Measurements from ENCODE around the gene DHRS3.
A peak's percentile ranks its signal among the peaks of the same experiment; 100 is the strongest.

The DHRS3 gene

GRCh38 chr1:12617901-12618660 lies at the start of gene DHRS3:
DHRS3 (minus strand) TSS chr1:12618210; CDS start chr1:12617348, 862 bp downstream.
- no peaks in the 10 kb centered on the region; the same call in 1 of the 2 replicates for H3K27me3 ChIP-seq (replicated peaks; ENCODE audit: control insufficient read depth, insufficient read depth, low read length)
- H3K4me3 ChIP-seq (replicated peaks; ENCODE audit: low read depth, low read length) = peak within 1 kb of the TSS; percentile 56
- peak; percentile 58 for DNase-seq (ENCODE audit: extremely low read depth, insufficient read length)
- no peak for TF ChIP-seq CTCF (IDR thresholded peaks at IDR 0.05; ENCODE audit: insufficient read depth, low read length, poor library complexity, severe bottlenecking)
- no peaks in the 10 kb centered on the region for H3K36me3 ChIP-seq (ENCODE audit: control insufficient read depth, insufficient read depth, low read length)

- no peaks in the 10 kb centered on the region for H3K27me3 ChIP-seq (replicated peaks; ENCODE audit: control insufficient read depth, insufficient read depth, low read length)
- no peak for TF ChIP-seq CTCF (IDR thresholded peaks at IDR 0.05; ENCODE audit: insufficient read depth, low read length, poor library complexity, severe bottlenecking)
- no peak for DNase-seq (ENCODE audit: extremely low read depth, insufficient read length)
- no peak overlapping the region for H3K4me3 ChIP-seq (replicated peaks; ENCODE audit: low read depth, low read length)
- no peaks in the 10 kb centered on the region for H3K36me3 ChIP-seq (ENCODE audit: control insufficient read depth, insufficient read depth, low read length)
Observed at GRCh38 chr1:12666141-12666735, 48.2 kb upstream of the DHRS3 start.

- Histone ChIP-seq H3K4me3 (replicated peaks; ENCODE audit: low read depth, low read length) (no peak overlapping the region), H3K27me3 (replicated peaks; ENCODE audit: control insufficient read depth, insufficient read depth, low read length) (no peaks in the 10 kb centered on the region), H3K36me3 (ENCODE audit: control insufficient read depth, insufficient read depth, low read length) (no peaks in the 10 kb centered on the region)
- TF ChIP-seq CTCF (IDR thresholded peaks at IDR 0.05; ENCODE audit: insufficient read depth, low read length, poor library complexity, severe bottlenecking) = no peak
- DNase-seq (ENCODE audit: extremely low read depth, insufficient read length) = no peak
Observed at GRCh38 chr1:12665511-12665910, 47.5 kb upstream of the DHRS3 start.

- no peak for DNase-seq (ENCODE audit: extremely low read depth, insufficient read length)
- Histone ChIP-seq H3K27me3 (replicated peaks; ENCODE audit: control insufficient read depth, insufficient read depth, low read length) (peaks cover 1% of the 10 kb centered on the region; the same call in 1 of the 2 replicates), H3K4me3 (replicated peaks; ENCODE audit: low read depth, low read length) (no peak overlapping the region), H3K36me3 (ENCODE audit: control insufficient read depth, insufficient read depth, low read length) (no peaks in the 10 kb centered on the region)
- no peak for TF ChIP-seq CTCF (IDR thresholded peaks at IDR 0.05; ENCODE audit: insufficient read depth, low read length, poor library complexity, severe bottlenecking)
Observed at GRCh38 chr1:12662556-12662955, 44.5 kb upstream of the DHRS3 start.

- no peak for TF ChIP-seq CTCF (IDR thresholded peaks at IDR 0.05; ENCODE audit: insufficient read depth, low read length, poor library complexity, severe bottlenecking)
Observed at GRCh38 chr1:12661606-12662219, 43.7 kb upstream of the DHRS3 start.

More at GRCh38 chr1:12661606-12662219, 43.7 kb upstream of the DHRS3 start:
- no peaks in the 10 kb centered on the region for H3K36me3 ChIP-seq (ENCODE audit: control insufficient read depth, insufficient read depth, low read length)
- no peak overlapping the region for H3K4me3 ChIP-seq (replicated peaks; ENCODE audit: low read depth, low read length)
- no peak for DNase-seq (ENCODE audit: extremely low read depth, insufficient read length)
- peaks cover 1% of the 10 kb centered on the region; the same call in 1 of the 2 replicates for H3K27me3 ChIP-seq (replicated peaks; ENCODE audit: control insufficient read depth, insufficient read depth, low read length)
